HEK293 (cell line): ENCODE results near the gene SMC4.

Source experiments
- CTCF ChIA-PET: fragments of 350-600 bp; formaldehyde crosslinking; extraction: SDS; loops from one replicate; lab custom pipeline; 2021; ENCODE audit warnings: antibody characterized with exemption; lab: Yijun Ruan, JAX
- POLR2A ChIA-PET: fragments of 300-600 bp; formaldehyde crosslinking; extraction: SDS; loops from one replicate; lab custom pipeline; 2020; ENCODE audit warnings: antibody characterized with exemption, inconsistent platforms; lab: Yijun Ruan, JAX
- H3K27ac ChIP-seq: fragments of 200-500 bp; sonication (Bioruptor generic); 2 replicates; pipeline ENCODE4 v1.5.1; 2014; ENCODE audit warnings: low read depth, low read length, control low read depth, inconsistent platforms; ENCODE audit errors: extremely low read depth
- H3K36me3 ChIP-seq, 2 experiments: fragments of 200-500 bp in 1 of 2; sonication (Bioruptor generic) in 1 of 2; 1 replicate in 1 of 2; 2 replicates in 1 of 2; pipeline ENCODE4 v1.5.1; 2014 to 2017; ENCODE audit warnings: inconsistent platforms in 2 of 2, low read length in 2 of 2; ENCODE audit not compliant: control insufficient read depth in 2 of 2, insufficient read depth in 1 of 2
- H3K4me1 ChIP-seq: fragments of 200-500 bp; sonication (Bioruptor generic); 2 replicates; pipeline ENCODE4 v1.5.1; 2014; ENCODE audit warnings: mild to moderate bottlenecking, low read length, inconsistent platforms; ENCODE audit not compliant: control insufficient read depth, insufficient read depth
- H3K4me3 ChIP-seq: 2 replicates; pipeline ENCODE4 v1.5.1; 2011; ENCODE audit warnings: low read depth, mild to moderate bottlenecking, control low read depth, low read length, moderate library complexity
- H3K9me3 ChIP-seq: fragments of 200-500 bp; sonication (Bioruptor generic); 2 replicates; pipeline ENCODE4 v1.5.1; 2014; ENCODE audit warnings: low read depth, low read length, inconsistent platforms; ENCODE audit not compliant: control insufficient read depth, insufficient read depth
- GLIS2 ChIP-seq: fragments of 450-650 bp; formaldehyde crosslinking; IDR thresholded peaks from 2 replicates; pipeline ENCODE4 v1.5.1; 2016; ENCODE audit warnings: missing biosample characterization, missing genetic modification characterization
- KLF7 ChIP-seq: fragments of 450-650 bp; formaldehyde crosslinking; IDR thresholded peaks from 2 replicates; pipeline ENCODE4 v1.5.1; 2016; ENCODE audit warnings: missing biosample characterization, missing genetic modification characterization, borderline replicate concordance
- KLF8 ChIP-seq: fragments of 450-650 bp; formaldehyde crosslinking; IDR thresholded peaks from 2 replicates; pipeline ENCODE4 v1.5.1; 2016; ENCODE audit warnings: missing biosample characterization, missing genetic modification characterization
- ZBTB7A ChIP-seq: fragments of 450-650 bp; formaldehyde crosslinking; IDR thresholded peaks from 2 replicates; pipeline ENCODE4 v1.5.1; 2016; ENCODE audit warnings: low read depth, missing biosample characterization, missing genetic modification characterization
- ZFP41 ChIP-seq: fragments of 450-650 bp; formaldehyde crosslinking; IDR thresholded peaks from 2 replicates; pipeline ENCODE4 v1.5.1; 2016; ENCODE audit warnings: missing biosample characterization, missing genetic modification characterization, borderline replicate concordance
- ZNF202 ChIP-seq: fragments of 450-650 bp; formaldehyde crosslinking; IDR thresholded peaks from 2 replicates; pipeline ENCODE4 v1.5.1; 2016; ENCODE audit warnings: missing biosample characterization, missing genetic modification characterization, borderline replicate concordance
- ZNF350 ChIP-seq: fragments of 450-650 bp; formaldehyde crosslinking; IDR thresholded peaks from 2 replicates; pipeline ENCODE4 v1.5.0; 2017; ENCODE audit warnings: missing biosample characterization, mild to moderate bottlenecking, missing genetic modification characterization
- ZNF354C ChIP-seq: fragments of 450-650 bp; formaldehyde crosslinking; IDR thresholded peaks from 2 replicates; pipeline ENCODE4 v1.5.1; 2016; ENCODE audit warnings: missing biosample characterization, missing genetic modification characterization, low read depth, borderline replicate concordance
- ZNF37A ChIP-seq: fragments of 450-650 bp; IDR thresholded peaks from 2 replicates; pipeline ENCODE4 v1.5.1; 2018; ENCODE audit warnings: missing biosample characterization, missing genetic modification characterization
- ZNF658 ChIP-seq: fragments of 450-650 bp; formaldehyde crosslinking; IDR thresholded peaks from 2 replicates; pipeline ENCODE4; 2016; ENCODE audit warnings: missing biosample characterization, missing genetic modification characterization
- ZNF677 ChIP-seq: fragments of 450-650 bp; IDR thresholded peaks from 2 replicates; pipeline ENCODE4 v1.5.0; 2018; ENCODE audit warnings: missing biosample characterization, mild to moderate bottlenecking, missing genetic modification characterization, moderate library complexity
- ZSCAN23 ChIP-seq: fragments of 450-650 bp; formaldehyde crosslinking; IDR thresholded peaks from 2 replicates; pipeline ENCODE4 v1.5.1; 2016; ENCODE audit warnings: missing biosample characterization, missing genetic modification characterization
- TF ChIP-seq, protein P1 (sequence below): fragments of 450-650 bp; formaldehyde crosslinking; IDR thresholded peaks from 2 replicates; pipeline ENCODE4 v1.5.1; 2017; ENCODE audit warnings: missing biosample characterization, mild to moderate bottlenecking, missing genetic modification characterization, moderate library complexity
- TF ChIP-seq, protein P2 (sequence below): fragments of 450-650 bp; formaldehyde crosslinking; IDR thresholded peaks from 2 replicates; pipeline ENCODE4 v1.5.1; 2016; ENCODE audit warnings: missing biosample characterization, missing genetic modification characterization, borderline replicate concordance
- TF ChIP-seq, protein P3 (sequence below): fragments of 450-650 bp; formaldehyde crosslinking; IDR thresholded peaks from 2 replicates; pipeline ENCODE4 v1.5.1; 2016; ENCODE audit warnings: missing biosample characterization, missing genetic modification characterization
- TF ChIP-seq, protein P4 (sequence below): fragments of 450-650 bp; formaldehyde crosslinking; IDR thresholded peaks from 2 replicates; pipeline ENCODE4 v1.5.1; 2017; ENCODE audit warnings: missing biosample characterization, missing genetic modification characterization
- TF ChIP-seq, protein P5 (sequence below): fragments of 450-650 bp; formaldehyde crosslinking; IDR thresholded peaks from 2 replicates; pipeline ENCODE4 v1.5.1; 2016; ENCODE audit warnings: missing biosample characterization, missing genetic modification characterization
- TF ChIP-seq, protein P6 (sequence below): fragments of 450-650 bp; formaldehyde crosslinking; IDR thresholded peaks from 2 replicates; pipeline ENCODE4 v1.5.1; 2016; ENCODE audit warnings: missing biosample characterization, missing genetic modification characterization

SMC4 gene

DNA sequence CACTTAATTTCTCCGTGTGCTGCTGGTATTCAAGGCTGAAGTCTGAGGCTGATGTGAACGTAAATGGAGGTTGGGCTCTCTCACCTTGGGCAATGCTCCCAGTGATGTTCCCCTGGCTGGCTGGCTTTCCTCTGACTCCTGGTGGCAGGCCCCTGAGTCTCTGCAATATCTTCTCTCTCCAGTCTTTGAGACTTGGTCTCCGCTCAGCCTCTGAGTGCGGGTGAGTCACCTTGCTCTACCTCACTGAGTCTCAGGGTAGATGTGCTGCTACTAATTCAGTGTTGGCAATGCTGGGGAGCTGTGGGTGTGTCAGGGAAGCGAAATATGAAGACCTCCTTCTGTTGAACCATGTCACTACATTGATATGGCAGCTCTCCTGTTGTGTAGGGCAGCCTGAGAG, 81.5 kb downstream of the SMC4 start:
- no peak overlapping the region for H3K27ac ChIP-seq
- H3K36me3 ChIP-seq: no peaks in the 10 kb centered on the region
- H3K4me1 ChIP-seq: no peaks in the 10 kb centered on the region
- no peak overlapping the region for H3K4me3 ChIP-seq
- no peaks in the 10 kb centered on the region for H3K9me3 ChIP-seq
- CTCF ChIA-PET: interaction anchor here (0.6 kb wide), 1 partner anchor 68 kb away, joined by 3 read pairs; no protein-coding TSS in a partner anchor
- TF ChIP-seq, protein P1, sequence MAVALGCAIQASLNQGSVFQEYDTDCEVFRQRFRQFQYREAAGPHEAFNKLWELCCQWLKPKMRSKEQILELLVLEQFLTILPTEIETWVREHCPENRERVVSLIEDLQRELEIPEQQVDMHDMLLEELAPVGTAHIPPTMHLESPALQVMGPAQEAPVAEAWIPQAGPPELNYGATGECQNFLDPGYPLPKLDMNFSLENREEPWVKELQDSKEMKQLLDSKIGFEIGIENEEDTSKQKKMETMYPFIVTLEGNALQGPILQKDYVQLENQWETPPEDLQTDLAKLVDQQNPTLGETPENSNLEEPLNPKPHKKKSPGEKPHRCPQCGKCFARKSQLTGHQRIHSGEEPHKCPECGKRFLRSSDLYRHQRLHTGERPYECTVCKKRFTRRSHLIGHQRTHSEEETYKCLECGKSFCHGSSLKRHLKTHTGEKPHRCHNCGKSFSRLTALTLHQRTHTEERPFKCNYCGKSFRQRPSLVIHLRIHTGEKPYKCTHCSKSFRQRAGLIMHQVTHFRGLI (tag by site-specific recombination): peak; percentile 47; the same call in 1 of the 2 replicates
- TF ChIP-seq KLF7 (no peak), ZNF658 (tag by site-specific recombination) (no peak), ZNF202 (tag by site-specific recombination) (no peak)
- POLR2A ChIA-PET: no interaction called here

DNA sequence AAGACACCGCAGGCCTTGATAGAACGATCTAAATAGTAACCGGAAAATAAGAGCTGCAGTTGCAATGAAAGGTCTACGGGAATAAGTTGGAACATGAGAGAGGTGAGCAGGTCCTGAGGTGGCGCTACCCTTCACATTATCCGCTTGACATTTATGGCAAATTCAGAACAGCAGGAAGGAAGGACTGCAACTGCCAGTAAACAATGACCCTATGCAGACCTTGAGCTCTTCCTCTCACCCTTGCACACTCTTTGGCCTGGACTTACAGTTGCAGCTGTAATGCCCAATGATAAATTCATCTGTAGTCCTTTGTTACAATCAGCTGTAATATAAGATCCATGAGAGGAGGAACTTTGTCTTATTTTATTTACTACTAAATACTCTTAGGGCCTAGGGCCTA, 82.4 kb downstream of the SMC4 start:
- ChIA-PET CTCF (interaction anchor here (1.5 to 1.6 kb wide), 2 partner anchors 319 to 449 kb away, joined by 4 to 12 read pairs; no protein-coding TSS in a partner anchor), POLR2A (no interaction called here)
- Histone ChIP-seq H3K4me3 (no peak overlapping the region), H3K4me1 (no peaks in the 10 kb centered on the region), H3K9me3 (no peaks in the 10 kb centered on the region), H3K36me3 (no peaks in the 10 kb centered on the region), H3K27ac (no peak overlapping the region)
- TF ChIP-seq, protein P2, sequence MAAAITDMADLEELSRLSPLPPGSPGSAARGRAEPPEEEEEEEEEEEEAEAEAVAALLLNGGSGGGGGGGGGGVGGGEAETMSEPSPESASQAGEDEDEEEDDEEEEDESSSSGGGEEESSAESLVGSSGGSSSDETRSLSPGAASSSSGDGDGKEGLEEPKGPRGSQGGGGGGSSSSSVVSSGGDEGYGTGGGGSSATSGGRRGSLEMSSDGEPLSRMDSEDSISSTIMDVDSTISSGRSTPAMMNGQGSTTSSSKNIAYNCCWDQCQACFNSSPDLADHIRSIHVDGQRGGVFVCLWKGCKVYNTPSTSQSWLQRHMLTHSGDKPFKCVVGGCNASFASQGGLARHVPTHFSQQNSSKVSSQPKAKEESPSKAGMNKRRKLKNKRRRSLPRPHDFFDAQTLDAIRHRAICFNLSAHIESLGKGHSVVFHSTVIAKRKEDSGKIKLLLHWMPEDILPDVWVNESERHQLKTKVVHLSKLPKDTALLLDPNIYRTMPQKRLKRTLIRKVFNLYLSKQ: no peak
- TF ChIP-seq KLF7 (no peak), ZNF350 (tag by site-specific recombination) (no peak)

DNA sequence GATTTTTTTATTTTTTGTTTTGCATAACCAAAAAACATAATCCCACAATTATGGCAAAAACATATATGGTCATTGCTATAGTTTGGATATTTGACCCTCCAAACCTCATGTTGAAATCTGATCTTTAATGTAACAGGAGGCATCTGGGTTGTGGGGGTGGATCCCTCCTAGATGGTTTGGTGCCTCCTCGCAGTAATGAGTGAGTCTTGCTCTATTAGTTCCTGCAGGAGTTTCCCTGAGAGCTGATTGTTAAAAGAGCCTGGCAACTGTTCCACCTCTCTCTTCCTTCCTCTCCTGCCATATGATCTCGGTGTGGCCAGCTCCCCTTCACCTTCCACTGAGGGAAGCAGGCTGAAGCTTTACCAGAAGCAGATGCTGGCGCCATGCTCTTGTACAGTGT, 83.3 kb downstream of the SMC4 start:
- Histone ChIP-seq H3K27ac (no peak overlapping the region), H3K4me3 (no peak overlapping the region), H3K36me3 (no peaks in the 10 kb centered on the region), H3K9me3 (no peaks in the 10 kb centered on the region), H3K4me1 (no peaks in the 10 kb centered on the region)
- POLR2A ChIA-PET: no interaction called here
- CTCF ChIA-PET: interaction anchor here (0.6 to 1.6 kb wide), 3 partner anchors 320 to 586 kb away, joined by 3 to 12 read pairs (median 4); no protein-coding TSS in a partner anchor
- TF ChIP-seq, protein P3, sequence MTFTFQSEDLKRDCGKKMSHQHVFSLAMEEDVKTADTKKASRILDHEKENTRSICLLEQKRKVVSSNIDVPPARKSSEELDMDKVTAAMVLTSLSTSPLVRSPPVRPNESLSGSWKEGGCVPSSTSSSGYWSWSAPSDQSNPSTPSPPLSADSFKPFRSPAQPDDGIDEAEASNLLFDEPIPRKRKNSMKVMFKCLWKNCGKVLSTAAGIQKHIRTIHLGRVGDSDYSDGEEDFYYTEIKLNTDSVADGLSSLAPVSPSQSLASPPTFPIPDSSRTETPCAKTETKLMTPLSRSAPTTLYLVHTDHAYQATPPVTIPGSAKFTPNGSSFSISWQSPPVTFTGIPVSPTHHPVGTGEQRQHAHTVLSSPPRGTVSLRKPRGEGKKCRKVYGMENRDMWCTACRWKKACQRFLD (tag by site-specific recombination): no peak
- TF ChIP-seq, protein P4, sequence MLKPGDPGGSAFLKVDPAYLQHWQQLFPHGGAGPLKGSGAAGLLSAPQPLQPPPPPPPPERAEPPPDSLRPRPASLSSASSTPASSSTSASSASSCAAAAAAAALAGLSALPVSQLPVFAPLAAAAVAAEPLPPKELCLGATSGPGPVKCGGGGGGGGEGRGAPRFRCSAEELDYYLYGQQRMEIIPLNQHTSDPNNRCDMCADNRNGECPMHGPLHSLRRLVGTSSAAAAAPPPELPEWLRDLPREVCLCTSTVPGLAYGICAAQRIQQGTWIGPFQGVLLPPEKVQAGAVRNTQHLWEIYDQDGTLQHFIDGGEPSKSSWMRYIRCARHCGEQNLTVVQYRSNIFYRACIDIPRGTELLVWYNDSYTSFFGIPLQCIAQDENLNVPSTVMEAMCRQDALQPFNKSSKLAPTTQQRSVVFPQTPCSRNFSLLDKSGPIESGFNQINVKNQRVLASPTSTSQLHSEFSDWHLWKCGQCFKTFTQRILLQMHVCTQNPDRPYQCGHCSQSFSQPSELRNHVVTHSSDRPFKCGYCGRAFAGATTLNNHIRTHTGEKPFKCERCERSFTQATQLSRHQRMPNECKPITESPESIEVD: no peak
- TF ChIP-seq KLF8 (tag by site-specific recombination): no peak
- TF ChIP-seq, protein P5, sequence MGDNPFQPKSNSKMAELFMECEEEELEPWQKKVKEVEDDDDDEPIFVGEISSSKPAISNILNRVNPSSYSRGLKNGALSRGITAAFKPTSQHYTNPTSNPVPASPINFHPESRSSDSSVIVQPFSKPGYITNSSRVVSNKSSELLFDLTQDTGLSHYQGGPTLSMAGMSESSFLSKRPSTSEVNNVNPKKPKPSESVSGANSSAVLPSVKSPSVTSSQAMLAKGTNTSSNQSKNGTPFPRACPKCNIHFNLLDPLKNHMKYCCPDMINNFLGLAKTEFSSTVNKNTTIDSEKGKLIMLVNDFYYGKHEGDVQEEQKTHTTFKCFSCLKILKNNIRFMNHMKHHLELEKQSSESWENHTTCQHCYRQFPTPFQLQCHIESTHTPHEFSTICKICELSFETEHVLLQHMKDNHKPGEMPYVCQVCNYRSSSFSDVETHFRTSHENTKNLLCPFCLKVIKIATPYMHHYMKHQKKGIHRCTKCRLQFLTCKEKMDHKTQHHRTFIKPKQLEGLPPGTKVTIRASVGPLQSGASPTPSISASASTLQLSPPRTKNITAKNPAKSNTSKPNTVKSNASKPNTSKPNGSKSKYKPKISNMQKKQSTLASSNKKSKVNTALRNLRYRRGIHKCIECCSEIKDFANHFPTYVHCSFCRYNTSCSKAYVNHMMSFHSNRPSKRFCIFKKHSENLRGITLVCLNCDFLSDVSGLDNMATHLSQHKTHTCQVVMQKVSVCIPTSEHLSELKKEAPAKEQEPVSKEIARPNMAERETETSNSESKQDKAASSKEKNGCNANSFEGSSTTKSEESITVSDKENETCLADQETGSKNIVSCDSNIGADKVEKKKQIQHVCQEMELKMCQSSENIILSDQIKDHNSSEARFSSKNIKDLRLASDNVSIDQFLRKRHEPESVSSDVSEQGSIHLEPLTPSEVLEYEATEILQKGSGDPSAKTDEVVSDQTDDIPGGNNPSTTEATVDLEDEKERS: no peak
- TF ChIP-seq GLIS2 (tag by site-specific recombination): no peak
- no peak for TF ChIP-seq ZSCAN23
- no peak for TF ChIP-seq ZNF677
- TF ChIP-seq ZFP41 (tag by site-specific recombination): no peak
- no peak for TF ChIP-seq ZNF37A (tag by site-specific recombination)
- TF ChIP-seq, protein P6, sequence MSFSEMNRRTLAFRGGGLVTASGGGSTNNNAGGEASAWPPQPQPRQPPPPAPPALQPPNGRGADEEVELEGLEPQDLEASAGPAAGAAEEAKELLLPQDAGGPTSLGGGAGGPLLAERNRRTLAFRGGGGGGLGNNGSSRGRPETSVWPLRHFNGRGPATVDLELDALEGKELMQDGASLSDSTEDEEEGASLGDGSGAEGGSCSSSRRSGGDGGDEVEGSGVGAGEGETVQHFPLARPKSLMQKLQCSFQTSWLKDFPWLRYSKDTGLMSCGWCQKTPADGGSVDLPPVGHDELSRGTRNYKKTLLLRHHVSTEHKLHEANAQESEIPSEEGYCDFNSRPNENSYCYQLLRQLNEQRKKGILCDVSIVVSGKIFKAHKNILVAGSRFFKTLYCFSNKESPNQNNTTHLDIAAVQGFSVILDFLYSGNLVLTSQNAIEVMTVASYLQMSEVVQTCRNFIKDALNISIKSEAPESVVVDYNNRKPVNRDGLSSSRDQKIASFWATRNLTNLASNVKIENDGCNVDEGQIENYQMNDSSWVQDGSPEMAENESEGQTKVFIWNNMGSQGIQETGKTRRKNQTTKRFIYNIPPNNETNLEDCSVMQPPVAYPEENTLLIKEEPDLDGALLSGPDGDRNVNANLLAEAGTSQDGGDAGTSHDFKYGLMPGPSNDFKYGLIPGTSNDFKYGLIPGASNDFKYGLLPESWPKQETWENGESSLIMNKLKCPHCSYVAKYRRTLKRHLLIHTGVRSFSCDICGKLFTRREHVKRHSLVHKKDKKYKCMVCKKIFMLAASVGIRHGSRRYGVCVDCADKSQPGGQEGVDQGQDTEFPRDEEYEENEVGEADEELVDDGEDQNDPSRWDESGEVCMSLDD (tag by site-specific recombination): no peak
- no peak for TF ChIP-seq ZBTB7A
- TF ChIP-seq ZNF354C: no peak
